Measurements from ENCODE around the gene C19orf81. TPM values are rescaled to one million over a fixed set of nuclear protein-coding genes. Genes with fewer than 3 reads are reported as not detected.
A peak's percentile ranks its signal among the peaks of the same experiment; 100 is the strongest.
"Not testable (repeated sequence)": the region's sequence is repeated elsewhere in the genome, so short reads cannot be mapped to it uniquely, and the experiment has no call there.

Gene C19orf81
- total and polyA plus RNA-seq, 9 of the 15 experiments (the other 6 are each of a cell fraction or from before 2014, with no cell fraction given): 2.5 to 42.9 (median 33.0) TPM; not detected in 4

DNA sequence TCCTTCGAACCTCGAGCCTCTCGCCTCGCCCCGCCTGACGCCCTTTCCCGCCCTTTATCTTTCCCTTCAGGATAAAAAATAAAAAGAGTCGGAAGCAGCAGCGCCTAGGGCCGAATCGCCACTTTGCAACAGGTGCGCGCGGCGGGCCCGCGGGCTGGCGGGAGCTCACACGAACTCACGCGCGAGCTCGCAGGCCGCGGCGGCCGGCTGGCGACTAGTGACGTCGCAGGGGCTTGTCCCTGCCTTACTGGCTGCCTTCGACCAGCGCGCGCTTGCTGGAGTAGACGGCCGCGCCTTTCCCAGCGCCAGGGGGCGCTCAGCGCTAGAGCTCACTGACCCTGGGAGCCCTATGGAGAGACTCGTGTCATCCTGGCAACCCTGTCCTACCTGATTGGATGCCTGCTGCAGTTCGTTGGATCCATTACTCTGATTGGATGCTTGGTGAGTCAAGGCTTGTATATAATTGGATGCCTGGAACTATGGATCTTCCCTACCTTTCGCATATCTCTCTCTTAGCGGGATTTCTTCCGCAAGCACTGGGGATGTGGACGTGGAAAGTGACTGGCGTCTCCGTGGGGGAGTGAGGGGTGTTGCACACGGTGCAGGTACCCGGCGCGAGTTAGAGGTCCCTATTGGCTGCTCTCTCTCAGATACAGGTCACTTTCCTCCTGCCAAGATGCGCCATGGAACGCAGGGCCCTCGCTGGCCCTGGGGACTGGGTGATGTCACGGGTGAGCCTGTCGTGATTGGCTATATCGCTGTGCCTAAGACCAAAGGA is 43.0 kb upstream of the C19orf81 start (continued):
- TF ChIP-seq, protein P1, sequence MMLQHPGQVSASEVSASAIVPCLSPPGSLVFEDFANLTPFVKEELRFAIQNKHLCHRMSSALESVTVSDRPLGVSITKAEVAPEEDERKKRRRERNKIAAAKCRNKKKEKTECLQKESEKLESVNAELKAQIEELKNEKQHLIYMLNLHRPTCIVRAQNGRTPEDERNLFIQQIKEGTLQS (IDR thresholded peaks at IDR 0.05): not testable (repeated sequence)
- TF ChIP-seq, protein P1 (CRISPR knock-in tag; conservative IDR thresholded peaks at IDR 0.05): 0 out of 2 replicates have a peak, but pooled peaks have one; percentile 23
- TF ChIP-seq, protein P2, sequence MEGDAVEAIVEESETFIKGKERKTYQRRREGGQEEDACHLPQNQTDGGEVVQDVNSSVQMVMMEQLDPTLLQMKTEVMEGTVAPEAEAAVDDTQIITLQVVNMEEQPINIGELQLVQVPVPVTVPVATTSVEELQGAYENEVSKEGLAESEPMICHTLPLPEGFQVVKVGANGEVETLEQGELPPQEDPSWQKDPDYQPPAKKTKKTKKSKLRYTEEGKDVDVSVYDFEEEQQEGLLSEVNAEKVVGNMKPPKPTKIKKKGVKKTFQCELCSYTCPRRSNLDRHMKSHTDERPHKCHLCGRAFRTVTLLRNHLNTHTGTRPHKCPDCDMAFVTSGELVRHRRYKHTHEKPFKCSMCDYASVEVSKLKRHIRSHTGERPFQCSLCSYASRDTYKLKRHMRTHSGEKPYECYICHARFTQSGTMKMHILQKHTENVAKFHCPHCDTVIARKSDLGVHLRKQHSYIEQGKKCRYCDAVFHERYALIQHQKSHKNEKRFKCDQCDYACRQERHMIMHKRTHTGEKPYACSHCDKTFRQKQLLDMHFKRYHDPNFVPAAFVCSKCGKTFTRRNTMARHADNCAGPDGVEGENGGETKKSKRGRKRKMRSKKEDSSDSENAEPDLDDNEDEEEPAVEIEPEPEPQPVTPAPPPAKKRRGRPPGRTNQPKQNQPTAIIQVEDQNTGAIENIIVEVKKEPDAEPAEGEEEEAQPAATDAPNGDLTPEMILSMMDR (IDR thresholded peaks at IDR 0.05 in 2 of 3, conservative IDR thresholded peaks at IDR 0.05 in 1 of 3; ENCODE audit: insufficient read depth in 2 of 3, low read depth in 1 of 3, low read length in 3 of 3): peak in 1 of 3 experiments; percentile 56; a peak in 2 of 6 replicates
- not testable (repeated sequence) for TF ChIP-seq ATF1 (CRISPR knock-in tag; IDR thresholded peaks at IDR 0.05)
- TF ChIP-seq ATF1 (tag; IDR thresholded peaks at IDR 0.05): peak; percentile 77
- TF ChIP-seq RBFOX2 (IDR thresholded peaks at IDR 0.05; ENCODE audit: low read depth, low read length): peak; percentile 66
- TF ChIP-seq, protein P3, sequence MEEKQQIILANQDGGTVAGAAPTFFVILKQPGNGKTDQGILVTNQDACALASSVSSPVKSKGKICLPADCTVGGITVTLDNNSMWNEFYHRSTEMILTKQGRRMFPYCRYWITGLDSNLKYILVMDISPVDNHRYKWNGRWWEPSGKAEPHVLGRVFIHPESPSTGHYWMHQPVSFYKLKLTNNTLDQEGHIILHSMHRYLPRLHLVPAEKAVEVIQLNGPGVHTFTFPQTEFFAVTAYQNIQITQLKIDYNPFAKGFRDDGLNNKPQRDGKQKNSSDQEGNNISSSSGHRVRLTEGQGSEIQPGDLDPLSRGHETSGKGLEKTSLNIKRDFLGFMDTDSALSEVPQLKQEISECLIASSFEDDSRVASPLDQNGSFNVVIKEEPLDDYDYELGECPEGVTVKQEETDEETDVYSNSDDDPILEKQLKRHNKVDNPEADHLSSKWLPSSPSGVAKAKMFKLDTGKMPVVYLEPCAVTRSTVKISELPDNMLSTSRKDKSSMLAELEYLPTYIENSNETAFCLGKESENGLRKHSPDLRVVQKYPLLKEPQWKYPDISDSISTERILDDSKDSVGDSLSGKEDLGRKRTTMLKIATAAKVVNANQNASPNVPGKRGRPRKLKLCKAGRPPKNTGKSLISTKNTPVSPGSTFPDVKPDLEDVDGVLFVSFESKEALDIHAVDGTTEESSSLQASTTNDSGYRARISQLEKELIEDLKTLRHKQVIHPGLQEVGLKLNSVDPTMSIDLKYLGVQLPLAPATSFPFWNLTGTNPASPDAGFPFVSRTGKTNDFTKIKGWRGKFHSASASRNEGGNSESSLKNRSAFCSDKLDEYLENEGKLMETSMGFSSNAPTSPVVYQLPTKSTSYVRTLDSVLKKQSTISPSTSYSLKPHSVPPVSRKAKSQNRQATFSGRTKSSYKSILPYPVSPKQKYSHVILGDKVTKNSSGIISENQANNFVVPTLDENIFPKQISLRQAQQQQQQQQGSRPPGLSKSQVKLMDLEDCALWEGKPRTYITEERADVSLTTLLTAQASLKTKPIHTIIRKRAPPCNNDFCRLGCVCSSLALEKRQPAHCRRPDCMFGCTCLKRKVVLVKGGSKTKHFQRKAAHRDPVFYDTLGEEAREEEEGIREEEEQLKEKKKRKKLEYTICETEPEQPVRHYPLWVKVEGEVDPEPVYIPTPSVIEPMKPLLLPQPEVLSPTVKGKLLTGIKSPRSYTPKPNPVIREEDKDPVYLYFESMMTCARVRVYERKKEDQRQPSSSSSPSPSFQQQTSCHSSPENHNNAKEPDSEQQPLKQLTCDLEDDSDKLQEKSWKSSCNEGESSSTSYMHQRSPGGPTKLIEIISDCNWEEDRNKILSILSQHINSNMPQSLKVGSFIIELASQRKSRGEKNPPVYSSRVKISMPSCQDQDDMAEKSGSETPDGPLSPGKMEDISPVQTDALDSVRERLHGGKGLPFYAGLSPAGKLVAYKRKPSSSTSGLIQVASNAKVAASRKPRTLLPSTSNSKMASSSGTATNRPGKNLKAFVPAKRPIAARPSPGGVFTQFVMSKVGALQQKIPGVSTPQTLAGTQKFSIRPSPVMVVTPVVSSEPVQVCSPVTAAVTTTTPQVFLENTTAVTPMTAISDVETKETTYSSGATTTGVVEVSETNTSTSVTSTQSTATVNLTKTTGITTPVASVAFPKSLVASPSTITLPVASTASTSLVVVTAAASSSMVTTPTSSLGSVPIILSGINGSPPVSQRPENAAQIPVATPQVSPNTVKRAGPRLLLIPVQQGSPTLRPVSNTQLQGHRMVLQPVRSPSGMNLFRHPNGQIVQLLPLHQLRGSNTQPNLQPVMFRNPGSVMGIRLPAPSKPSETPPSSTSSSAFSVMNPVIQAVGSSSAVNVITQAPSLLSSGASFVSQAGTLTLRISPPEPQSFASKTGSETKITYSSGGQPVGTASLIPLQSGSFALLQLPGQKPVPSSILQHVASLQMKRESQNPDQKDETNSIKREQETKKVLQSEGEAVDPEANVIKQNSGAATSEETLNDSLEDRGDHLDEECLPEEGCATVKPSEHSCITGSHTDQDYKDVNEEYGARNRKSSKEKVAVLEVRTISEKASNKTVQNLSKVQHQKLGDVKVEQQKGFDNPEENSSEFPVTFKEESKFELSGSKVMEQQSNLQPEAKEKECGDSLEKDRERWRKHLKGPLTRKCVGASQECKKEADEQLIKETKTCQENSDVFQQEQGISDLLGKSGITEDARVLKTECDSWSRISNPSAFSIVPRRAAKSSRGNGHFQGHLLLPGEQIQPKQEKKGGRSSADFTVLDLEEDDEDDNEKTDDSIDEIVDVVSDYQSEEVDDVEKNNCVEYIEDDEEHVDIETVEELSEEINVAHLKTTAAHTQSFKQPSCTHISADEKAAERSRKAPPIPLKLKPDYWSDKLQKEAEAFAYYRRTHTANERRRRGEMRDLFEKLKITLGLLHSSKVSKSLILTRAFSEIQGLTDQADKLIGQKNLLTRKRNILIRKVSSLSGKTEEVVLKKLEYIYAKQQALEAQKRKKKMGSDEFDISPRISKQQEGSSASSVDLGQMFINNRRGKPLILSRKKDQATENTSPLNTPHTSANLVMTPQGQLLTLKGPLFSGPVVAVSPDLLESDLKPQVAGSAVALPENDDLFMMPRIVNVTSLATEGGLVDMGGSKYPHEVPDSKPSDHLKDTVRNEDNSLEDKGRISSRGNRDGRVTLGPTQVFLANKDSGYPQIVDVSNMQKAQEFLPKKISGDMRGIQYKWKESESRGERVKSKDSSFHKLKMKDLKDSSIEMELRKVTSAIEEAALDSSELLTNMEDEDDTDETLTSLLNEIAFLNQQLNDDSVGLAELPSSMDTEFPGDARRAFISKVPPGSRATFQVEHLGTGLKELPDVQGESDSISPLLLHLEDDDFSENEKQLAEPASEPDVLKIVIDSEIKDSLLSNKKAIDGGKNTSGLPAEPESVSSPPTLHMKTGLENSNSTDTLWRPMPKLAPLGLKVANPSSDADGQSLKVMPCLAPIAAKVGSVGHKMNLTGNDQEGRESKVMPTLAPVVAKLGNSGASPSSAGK (IDR thresholded peaks at IDR 0.05): peak; percentile 74; the same call in 1 of the 2 replicates
- peak; percentile 58 for TF ChIP-seq RBM25 (IDR thresholded peaks at IDR 0.05; ENCODE audit: low read depth, low read length, severe bottlenecking)
- peak; percentile 43; the same call in 1 of the 2 replicates for TF ChIP-seq CREM (IDR thresholded peaks at IDR 0.05; ENCODE audit: low read depth)
- peak; percentile 37 for TF ChIP-seq NFYB (IDR thresholded peaks at IDR 0.05; ENCODE audit: extremely low read depth, insufficient read length)

All from K562 (cell line).